ENCODE measurements around the gene FEN1.

DNA sequence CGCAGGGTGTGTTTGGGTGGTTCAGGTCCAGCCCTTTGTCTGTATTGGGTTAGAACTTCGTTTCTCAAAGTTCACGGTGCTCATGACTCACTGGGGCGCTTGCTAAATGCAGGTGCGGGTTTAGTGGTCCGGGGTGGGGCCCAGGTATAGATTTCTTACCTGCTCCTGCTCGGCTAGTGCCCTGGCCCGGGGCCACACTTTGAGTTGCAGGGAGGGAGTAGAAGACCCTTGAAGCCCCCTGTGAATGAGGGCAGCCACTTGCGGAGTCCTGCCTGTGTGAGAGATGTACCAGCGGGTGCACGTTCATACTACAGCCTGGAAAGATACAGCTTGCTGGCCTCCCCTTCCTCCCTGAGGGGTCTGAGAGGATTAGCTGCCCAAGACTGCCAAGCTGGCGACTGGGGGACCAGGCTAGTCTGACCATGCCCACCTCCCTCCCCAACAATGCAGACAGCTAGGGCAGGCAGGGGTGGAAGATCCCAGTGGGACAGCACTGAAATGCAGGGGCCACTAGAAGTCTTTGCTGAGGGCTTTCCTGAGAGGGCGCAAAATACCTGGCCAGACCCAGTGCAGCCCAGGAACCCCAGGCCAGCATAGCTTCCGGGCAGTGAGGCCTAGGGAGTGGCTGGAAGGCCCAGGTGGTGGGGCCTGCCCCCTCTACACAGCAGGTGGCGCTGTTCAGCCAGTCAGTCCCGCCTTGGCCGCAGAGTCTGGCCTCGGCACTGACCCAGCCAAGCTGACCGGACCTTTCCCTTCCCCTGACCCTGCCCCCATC lies 45.3 kb upstream of the FEN1 start:
- no peak for TF ChIP-seq POLR2A (IDR thresholded peaks at IDR 0.05; ENCODE audit: low read depth)
- peak; percentile 71 to 92 (median 72) for TF ChIP-seq CTCF (IDR thresholded peaks at IDR 0.05)
- TF ChIP-seq POLR2AphosphoS5 (IDR thresholded peaks at IDR 0.05) = no peak
- TF ChIP-seq EP300 (IDR thresholded peaks at IDR 0.05) = no peak

Data from esophagus muscularis mucosa (tissue), 4 donors.